Measurements from ENCODE around the gene HPN.

DNA sequence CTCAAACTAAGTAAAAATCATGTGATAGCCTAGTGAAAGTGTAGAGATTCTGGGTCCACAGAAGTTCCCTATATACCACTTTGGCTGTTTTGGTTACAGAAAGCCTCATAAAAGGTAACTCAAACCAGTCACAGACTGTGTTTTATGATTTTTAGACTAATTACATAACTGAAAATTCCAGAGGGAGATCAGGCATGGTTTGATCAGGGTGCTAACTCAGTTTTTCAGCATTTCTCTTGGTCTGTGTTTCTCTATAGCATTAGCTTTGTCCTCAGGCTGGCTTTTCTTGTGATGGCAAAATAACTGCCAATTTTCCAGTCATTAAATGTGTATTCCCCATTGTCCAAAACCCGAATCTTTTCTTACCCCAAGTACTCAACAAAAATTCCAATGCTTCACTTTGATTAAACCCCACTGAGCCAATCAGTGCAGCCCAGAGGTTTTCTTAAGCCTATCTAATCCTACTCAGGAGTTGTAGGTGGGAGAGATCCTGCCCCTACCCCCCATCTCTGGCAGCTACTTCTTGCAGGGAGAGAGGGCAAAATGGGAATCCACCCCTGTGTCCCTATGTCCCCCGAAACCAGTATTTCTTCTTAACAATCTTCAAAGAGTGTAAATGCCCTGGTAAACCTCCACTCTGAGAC lies 65.5 kb downstream of the HPN start:
- TF ChIP-seq POLR2A (IDR thresholded peaks at IDR 0.05), result no peak
- TF ChIP-seq, protein P1, sequence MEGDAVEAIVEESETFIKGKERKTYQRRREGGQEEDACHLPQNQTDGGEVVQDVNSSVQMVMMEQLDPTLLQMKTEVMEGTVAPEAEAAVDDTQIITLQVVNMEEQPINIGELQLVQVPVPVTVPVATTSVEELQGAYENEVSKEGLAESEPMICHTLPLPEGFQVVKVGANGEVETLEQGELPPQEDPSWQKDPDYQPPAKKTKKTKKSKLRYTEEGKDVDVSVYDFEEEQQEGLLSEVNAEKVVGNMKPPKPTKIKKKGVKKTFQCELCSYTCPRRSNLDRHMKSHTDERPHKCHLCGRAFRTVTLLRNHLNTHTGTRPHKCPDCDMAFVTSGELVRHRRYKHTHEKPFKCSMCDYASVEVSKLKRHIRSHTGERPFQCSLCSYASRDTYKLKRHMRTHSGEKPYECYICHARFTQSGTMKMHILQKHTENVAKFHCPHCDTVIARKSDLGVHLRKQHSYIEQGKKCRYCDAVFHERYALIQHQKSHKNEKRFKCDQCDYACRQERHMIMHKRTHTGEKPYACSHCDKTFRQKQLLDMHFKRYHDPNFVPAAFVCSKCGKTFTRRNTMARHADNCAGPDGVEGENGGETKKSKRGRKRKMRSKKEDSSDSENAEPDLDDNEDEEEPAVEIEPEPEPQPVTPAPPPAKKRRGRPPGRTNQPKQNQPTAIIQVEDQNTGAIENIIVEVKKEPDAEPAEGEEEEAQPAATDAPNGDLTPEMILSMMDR (IDR thresholded peaks at IDR 0.05), result no peak

Data from Peyer's patch (tissue), 4 donors.